ENCODE measurements around the gene ABCF2.

DNA sequence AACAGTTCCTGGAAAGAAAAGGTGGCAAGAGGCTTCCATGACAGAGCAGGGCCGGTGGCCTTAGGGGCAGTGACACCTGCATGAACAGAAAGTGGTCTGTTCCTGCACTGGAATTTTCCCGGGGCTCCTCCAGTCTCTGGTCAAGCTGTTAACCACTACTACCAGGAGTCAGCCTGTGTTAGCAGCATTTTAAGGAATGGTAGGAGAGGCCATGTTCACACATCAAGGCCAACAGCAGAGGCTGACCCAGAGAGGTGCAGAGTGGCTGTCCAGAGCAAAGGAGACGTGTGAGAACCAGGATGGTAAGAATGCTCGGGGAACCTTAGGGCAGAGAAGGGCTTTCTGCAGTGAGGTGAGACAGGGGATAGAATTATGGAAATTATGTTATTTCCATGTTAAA, 25.3 kb downstream of the ABCF2 start:
- TF ChIP-seq, protein P1, sequence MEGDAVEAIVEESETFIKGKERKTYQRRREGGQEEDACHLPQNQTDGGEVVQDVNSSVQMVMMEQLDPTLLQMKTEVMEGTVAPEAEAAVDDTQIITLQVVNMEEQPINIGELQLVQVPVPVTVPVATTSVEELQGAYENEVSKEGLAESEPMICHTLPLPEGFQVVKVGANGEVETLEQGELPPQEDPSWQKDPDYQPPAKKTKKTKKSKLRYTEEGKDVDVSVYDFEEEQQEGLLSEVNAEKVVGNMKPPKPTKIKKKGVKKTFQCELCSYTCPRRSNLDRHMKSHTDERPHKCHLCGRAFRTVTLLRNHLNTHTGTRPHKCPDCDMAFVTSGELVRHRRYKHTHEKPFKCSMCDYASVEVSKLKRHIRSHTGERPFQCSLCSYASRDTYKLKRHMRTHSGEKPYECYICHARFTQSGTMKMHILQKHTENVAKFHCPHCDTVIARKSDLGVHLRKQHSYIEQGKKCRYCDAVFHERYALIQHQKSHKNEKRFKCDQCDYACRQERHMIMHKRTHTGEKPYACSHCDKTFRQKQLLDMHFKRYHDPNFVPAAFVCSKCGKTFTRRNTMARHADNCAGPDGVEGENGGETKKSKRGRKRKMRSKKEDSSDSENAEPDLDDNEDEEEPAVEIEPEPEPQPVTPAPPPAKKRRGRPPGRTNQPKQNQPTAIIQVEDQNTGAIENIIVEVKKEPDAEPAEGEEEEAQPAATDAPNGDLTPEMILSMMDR (conservative IDR thresholded peaks at IDR 0.05 in 1 of 2, IDR thresholded peaks at IDR 0.05 in 1 of 2; ENCODE audit: extremely low read depth in 1 of 2, insufficient read depth in 1 of 2, low read depth in 1 of 2, low read length in 2 of 2), result no peak
- TF ChIP-seq EZH2 (IDR thresholded peaks at IDR 0.05; ENCODE audit: borderline replicate concordance, low read length), result no peak
